HepG2 (cell line): ENCODE measurements around the gene DRAP1. TPM values are rescaled to one million over a fixed set of nuclear protein-coding genes. Genes with fewer than 3 reads are reported as not detected.

Experiments
- ATAC-seq: fragments of 200-7000 bp; cut with Tn5 transposase; 3 replicates; pipeline ENCODE4 v1.9.1; 2020; ENCODE audit warnings: mild to moderate bottlenecking, moderate library complexity
- BruUV-seq: library from RNA; stranded (reverse); fragments of 400-500 nt; replicated peaks from 2 replicates; lab custom pipeline; 2021; lab: Mats Ljungman, UMichigan
- CTCF ChIA-PET: fragments of 300-600 bp; formaldehyde crosslinking; extraction: SDS; loops from one replicate; lab custom pipeline; 2021; ENCODE audit warnings: low total read pairs, inconsistent platforms, low intra/inter-chr PET ratio; lab: Yijun Ruan, JAX
- POLR2A ChIA-PET: fragments of 350-600 bp; sonication (Branson Sonifier 250); formaldehyde crosslinking; loops from one replicate; lab custom pipeline; 2020; ENCODE audit warnings: antibody characterized with exemption, inconsistent platforms; lab: Yijun Ruan, JAX
- DNase-seq: peaks from one replicate; pipeline ENCODE4 v3.0.0-alpha.2; 2015; ENCODE audit warnings: low spot score
- FAIRE-seq: peaks from 3 replicates; lab custom pipeline; 2011; peaks lifted over from hg19 to GRCh38; lab: Jason Lieb, UNC
- H2AFZ ChIP-seq: one replicate; pipeline ENCODE4 v1.6.1; 2011; ENCODE audit warnings: low read length, inconsistent platforms
- H3K27ac ChIP-seq: fragments of 300-600 bp; 3 replicates; pipeline ENCODE4 v1.8.0; 2011; ENCODE audit warnings: mixed run types, mild to moderate bottlenecking, mixed read lengths, low read length, inconsistent platforms; ENCODE audit not compliant: insufficient read depth; ENCODE audit errors: extremely low read length
- H3K27me3 ChIP-seq, 2 experiments: fragments of 200-600 bp in 1 of 2; 2 replicates in 1 of 2; 3 replicates in 1 of 2; pipeline versions ENCODE4 v1.6.0 to v1.8.0; 2011; ENCODE audit warnings: low read length in 2 of 2, mild to moderate bottlenecking in 2 of 2, moderate library complexity in 2 of 2, inconsistent platforms in 1 of 2; ENCODE audit not compliant: insufficient read depth in 2 of 2, control insufficient read depth in 1 of 2
- H3K36me3 ChIP-seq, 2 experiments: fragments of 200-600 bp in 1 of 2; replicated peaks in 1 of 2; 2 replicates in 1 of 2; 3 replicates in 1 of 2; pipeline versions ENCODE4 v1.5.1 to v1.8.0; 2011; ENCODE audit warnings: low read length in 2 of 2, inconsistent platforms in 1 of 2; ENCODE audit not compliant: insufficient read depth in 2 of 2, control insufficient read depth in 1 of 2
- H3K4me1 ChIP-seq: 2 replicates; pipeline ENCODE4 v1.5.1; 2012; ENCODE audit warnings: low read length, inconsistent platforms; ENCODE audit not compliant: insufficient read depth
- H3K4me2 ChIP-seq: 2 replicates; pipeline ENCODE4 v1.6.0; 2011; ENCODE audit warnings: low read depth, low read length, inconsistent platforms
- H3K4me3 ChIP-seq, 3 experiments: fragments of 200-600 bp in 1 of 3; sonication (generic), shearing (Covaris generic) in 1 of 3; replicated peaks in 1 of 3; 2 replicates each; pipeline ENCODE4 v1.5.1; 2011 to 2016; ENCODE audit warnings: low read length in 3 of 3, inconsistent platforms in 2 of 3, low read depth in 2 of 3, mild to moderate bottlenecking in 2 of 3, control low read depth in 1 of 3, mixed read lengths in 1 of 3; ENCODE audit not compliant: insufficient read depth in 1 of 3
- H3K79me2 ChIP-seq: one replicate; pipeline ENCODE4 v1.6.1; 2011; ENCODE audit warnings: low read length, inconsistent platforms; ENCODE audit not compliant: insufficient read depth
- H3K9ac ChIP-seq: 2 replicates; pipeline ENCODE4 v1.6.0; 2011; ENCODE audit warnings: mild to moderate bottlenecking, low read depth, low read length, inconsistent platforms; ENCODE audit not compliant: insufficient read depth
- H3K9me3 ChIP-seq: 2 replicates; pipeline ENCODE4 v1.5.1; 2012; ENCODE audit warnings: mild to moderate bottlenecking, low read length
- H4K20me1 ChIP-seq: 2 replicates; pipeline ENCODE4 v1.6.0; 2011; ENCODE audit warnings: inconsistent platforms, mild to moderate bottlenecking, low read length, moderate library complexity; ENCODE audit not compliant: insufficient read depth
- BCLAF1 ChIP-seq: fragments of 450-650 bp; IDR thresholded peaks from 2 replicates; pipeline ENCODE4 v1.6.1; 2017; ENCODE audit warnings: mild to moderate bottlenecking
- KDM4B ChIP-seq: sonication (generic); formaldehyde crosslinking; IDR thresholded peaks from 2 replicates; pipeline ENCODE4 v1.4.0; 2020; ENCODE audit warnings: missing genetic modification reagents
- MBNL3 ChIP-seq: fragments of 250-450 bp; sonication (Bioruptor Pico); conservative IDR thresholded peaks from 2 replicates; pipeline ENCODE4 v1.8.0; 2022; ENCODE audit warnings: mild to moderate bottlenecking, inconsistent platforms
- POGK ChIP-seq: sonication (generic); formaldehyde crosslinking; conservative IDR thresholded peaks from 2 replicates; pipeline ENCODE4 v1.8.0; 2022; ENCODE audit warnings: mild to moderate bottlenecking, moderate library complexity, missing genetic modification reagents
- SNAI1 ChIP-seq: sonication (generic); formaldehyde crosslinking; IDR thresholded peaks from 2 replicates; pipeline ENCODE4 v1.5.0; 2020; ENCODE audit warnings: mild to moderate bottlenecking, missing genetic modification reagents, borderline replicate concordance
- ZNF550 ChIP-seq: sonication (generic); formaldehyde crosslinking; IDR thresholded peaks from 2 replicates; pipeline ENCODE4 v1.4.0; 2020; ENCODE audit warnings: mild to moderate bottlenecking, missing genetic modification reagents, borderline replicate concordance
- WGBS: methylation state at CpG from one replicate; pipeline ENCODE4 v1.1.6; 2017; ENCODE audit warnings: low lambda C conversion rate; 5-methylcytosine and 5-hydroxymethylcytosine counted together
- in situ Hi-C: cut with HindIII; loops from 2 replicates; pipeline ENCODE4 v1.10.0; 2017; ENCODE audit warnings: low pct_unique_long_range_greater_than_20kb; ENCODE audit not compliant: extremely low pct_ligation_motif_present
- intact Hi-C: fragments of 100-400 bp; cut with micrococcal nuclease; formaldehyde crosslinking; loops from one replicate; pipeline ENCODE4 v1.10.0; 2022; ENCODE audit not compliant: unreplicated experiment
- polyA plus RNA-seq, 8 experiments: library from polyadenylated mRNA; depleted of rRNA in 3 of 8; stranded (reverse) in 7 of 8; unstranded in 1 of 8; fragments of >200 nt; fragmentation: Illumina TruSeq in 4 of 8; extraction: Trizol in 4 of 8; gene quantifications; 2 replicates each; pipeline versions ENCODE4 v1.2.1 to v1.2.3, GENCODE V29; 2011 to 2016; ENCODE audit warnings: low read depth in 4 of 8, missing spikeins in 1 of 8, mixed read lengths in 1 of 8; ENCODE audit not compliant: insufficient read depth in 1 of 8
- total RNA-seq, 5 experiments: library from RNA; depleted of rRNA; stranded (reverse); fragments of >200 nt; fragmentation: Illumina TruSeq; extraction: Trizol; gene quantifications; 2 replicates each; pipeline ENCODE4 v1.2.3, GENCODE V29; 2016; ENCODE audit warnings: low read depth in 1 of 5
- TF ChIP-seq, protein P1 (sequence below): IDR thresholded peaks from 2 replicates; pipeline ENCODE4 v1.6.1; 2016; ENCODE audit warnings: mild to moderate bottlenecking
- TF ChIP-seq, protein P2 (sequence below): sonication (generic); formaldehyde crosslinking; IDR thresholded peaks from 2 replicates; pipeline ENCODE4 v1.5.1; 2020; ENCODE audit warnings: mild to moderate bottlenecking, missing genetic modification reagents

The DRAP1 gene
- total and polyA plus RNA-seq, 2 of the 13 experiments (the other 11 are each of a cell fraction or from before 2014, with no cell fraction given) = 46.8 to 52.3 TPM

- no peak for DNase-seq
- Histone ChIP-seq H3K9ac (no peak overlapping the region), H3K36me3 (peaks cover 31 to 49% of the 10 kb centered on the region in 2 experiments), H3K4me2 (no peak overlapping the region), H3K4me1 (peaks cover 26% of the 10 kb centered on the region), H4K20me1 (no peaks in the 10 kb centered on the region), H3K9me3 (no peaks in the 10 kb centered on the region), H3K27ac (no peak overlapping the region), H3K4me3 (no peak overlapping the region), H3K79me2 (peaks cover 22% of the 10 kb centered on the region), H3K27me3 (no peaks in the 10 kb centered on the region; a peak in 2 of 5 replicates), H2AFZ (no peak overlapping the region)
- no TSS peak for BruUV-seq
- CTCF ChIA-PET = no interaction called here
- in situ Hi-C loops (no loop called here), intact Hi-C loops (no loop called here)
- ATAC-seq = no peak
- FAIRE-seq = no peak
- WGBS = 90% methylated on average over 4 of the region's 10 CpGs
- POLR2A ChIA-PET = no interaction called here
- TF ChIP-seq MBNL3 (no peak), BCLAF1 (no peak), ZNF550 (CRISPR knock-in tag) (no peak), KDM4B (CRISPR knock-in tag) (no peak), POGK (CRISPR knock-in tag) (no peak), SNAI1 (CRISPR knock-in tag) (no peak)
- TF ChIP-seq, protein P1, sequence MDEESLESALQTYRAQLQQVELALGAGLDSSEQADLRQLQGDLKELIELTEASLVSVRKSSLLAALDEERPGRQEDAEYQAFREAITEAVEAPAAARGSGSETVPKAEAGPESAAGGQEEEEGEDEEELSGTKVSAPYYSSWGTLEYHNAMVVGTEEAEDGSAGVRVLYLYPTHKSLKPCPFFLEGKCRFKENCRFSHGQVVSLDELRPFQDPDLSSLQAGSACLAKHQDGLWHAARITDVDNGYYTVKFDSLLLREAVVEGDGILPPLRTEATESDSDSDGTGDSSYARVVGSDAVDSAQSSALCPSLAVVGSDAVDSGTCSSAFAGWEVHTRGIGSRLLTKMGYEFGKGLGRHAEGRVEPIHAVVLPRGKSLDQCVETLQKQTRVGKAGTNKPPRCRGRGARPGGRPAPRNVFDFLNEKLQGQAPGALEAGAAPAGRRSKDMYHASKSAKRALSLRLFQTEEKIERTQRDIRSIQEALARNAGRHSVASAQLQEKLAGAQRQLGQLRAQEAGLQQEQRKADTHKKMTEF (CRISPR knock-in tag) = no peak
- TF ChIP-seq, protein P2, sequence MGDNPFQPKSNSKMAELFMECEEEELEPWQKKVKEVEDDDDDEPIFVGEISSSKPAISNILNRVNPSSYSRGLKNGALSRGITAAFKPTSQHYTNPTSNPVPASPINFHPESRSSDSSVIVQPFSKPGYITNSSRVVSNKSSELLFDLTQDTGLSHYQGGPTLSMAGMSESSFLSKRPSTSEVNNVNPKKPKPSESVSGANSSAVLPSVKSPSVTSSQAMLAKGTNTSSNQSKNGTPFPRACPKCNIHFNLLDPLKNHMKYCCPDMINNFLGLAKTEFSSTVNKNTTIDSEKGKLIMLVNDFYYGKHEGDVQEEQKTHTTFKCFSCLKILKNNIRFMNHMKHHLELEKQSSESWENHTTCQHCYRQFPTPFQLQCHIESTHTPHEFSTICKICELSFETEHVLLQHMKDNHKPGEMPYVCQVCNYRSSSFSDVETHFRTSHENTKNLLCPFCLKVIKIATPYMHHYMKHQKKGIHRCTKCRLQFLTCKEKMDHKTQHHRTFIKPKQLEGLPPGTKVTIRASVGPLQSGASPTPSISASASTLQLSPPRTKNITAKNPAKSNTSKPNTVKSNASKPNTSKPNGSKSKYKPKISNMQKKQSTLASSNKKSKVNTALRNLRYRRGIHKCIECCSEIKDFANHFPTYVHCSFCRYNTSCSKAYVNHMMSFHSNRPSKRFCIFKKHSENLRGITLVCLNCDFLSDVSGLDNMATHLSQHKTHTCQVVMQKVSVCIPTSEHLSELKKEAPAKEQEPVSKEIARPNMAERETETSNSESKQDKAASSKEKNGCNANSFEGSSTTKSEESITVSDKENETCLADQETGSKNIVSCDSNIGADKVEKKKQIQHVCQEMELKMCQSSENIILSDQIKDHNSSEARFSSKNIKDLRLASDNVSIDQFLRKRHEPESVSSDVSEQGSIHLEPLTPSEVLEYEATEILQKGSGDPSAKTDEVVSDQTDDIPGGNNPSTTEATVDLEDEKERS (CRISPR knock-in tag) = no peak
Observed at GRCh38 chr11:65964906-65965305, 45.7 kb downstream of the DRAP1 start.
